ENCODE results near the gene MRPS18A. TPM values are rescaled to one million over a fixed set of nuclear protein-coding genes. Genes with fewer than 3 reads are reported as not detected.
"Not testable (repeated sequence)": the region's sequence is repeated elsewhere in the genome, so short reads cannot be mapped to it uniquely, and the experiment has no call there.

MRPS18A gene
- total RNA-seq, 4 donors from 2014 or later, result 42.5 to 56.2 (median 50.9) TPM

DNA sequence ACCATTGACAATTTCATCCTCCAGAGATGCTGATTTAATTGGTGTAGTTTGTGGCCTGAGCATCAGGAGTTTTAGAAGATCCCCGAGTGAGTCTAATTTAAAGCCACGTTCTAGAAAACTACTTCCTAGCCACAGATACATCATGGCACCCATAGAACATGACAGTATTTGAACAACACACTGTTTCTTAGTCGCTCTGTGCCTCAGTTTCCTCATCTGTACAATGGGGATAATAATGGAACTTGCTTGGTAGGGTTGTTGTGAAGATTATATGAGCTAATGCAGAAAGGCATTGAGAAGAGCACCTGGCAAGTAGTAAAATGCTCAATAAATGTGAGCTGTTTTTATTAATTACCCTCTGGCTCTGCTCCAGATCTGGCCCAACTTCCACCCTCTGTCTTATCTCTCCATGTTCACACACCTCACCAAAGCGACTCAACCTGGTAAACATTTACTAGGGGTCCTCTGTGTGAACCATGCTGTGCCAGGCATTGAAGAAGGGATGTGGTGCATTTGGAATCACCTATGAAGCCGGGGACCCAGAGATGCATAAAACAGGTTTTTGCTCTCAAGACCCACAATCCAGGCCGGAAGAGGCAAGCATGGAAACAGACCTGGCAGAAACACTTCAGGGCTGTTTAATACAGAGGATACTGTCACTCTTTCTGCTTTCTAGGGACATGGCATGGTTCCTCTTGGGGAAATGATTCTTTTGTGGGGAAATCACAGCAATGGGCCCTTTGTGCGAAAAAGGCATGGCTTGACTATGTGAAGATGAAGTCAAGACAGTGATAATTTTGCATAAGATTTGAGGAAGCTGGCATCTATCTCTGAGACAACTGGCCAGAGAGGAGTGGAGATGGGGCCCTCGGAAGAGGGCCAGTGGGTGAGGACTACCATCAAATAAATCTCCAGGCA is 16.2 kb upstream of the MRPS18A start:
- no peak for TF ChIP-seq POLR2A (IDR thresholded peaks at IDR 0.05)
- TF ChIP-seq, protein P1, sequence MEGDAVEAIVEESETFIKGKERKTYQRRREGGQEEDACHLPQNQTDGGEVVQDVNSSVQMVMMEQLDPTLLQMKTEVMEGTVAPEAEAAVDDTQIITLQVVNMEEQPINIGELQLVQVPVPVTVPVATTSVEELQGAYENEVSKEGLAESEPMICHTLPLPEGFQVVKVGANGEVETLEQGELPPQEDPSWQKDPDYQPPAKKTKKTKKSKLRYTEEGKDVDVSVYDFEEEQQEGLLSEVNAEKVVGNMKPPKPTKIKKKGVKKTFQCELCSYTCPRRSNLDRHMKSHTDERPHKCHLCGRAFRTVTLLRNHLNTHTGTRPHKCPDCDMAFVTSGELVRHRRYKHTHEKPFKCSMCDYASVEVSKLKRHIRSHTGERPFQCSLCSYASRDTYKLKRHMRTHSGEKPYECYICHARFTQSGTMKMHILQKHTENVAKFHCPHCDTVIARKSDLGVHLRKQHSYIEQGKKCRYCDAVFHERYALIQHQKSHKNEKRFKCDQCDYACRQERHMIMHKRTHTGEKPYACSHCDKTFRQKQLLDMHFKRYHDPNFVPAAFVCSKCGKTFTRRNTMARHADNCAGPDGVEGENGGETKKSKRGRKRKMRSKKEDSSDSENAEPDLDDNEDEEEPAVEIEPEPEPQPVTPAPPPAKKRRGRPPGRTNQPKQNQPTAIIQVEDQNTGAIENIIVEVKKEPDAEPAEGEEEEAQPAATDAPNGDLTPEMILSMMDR (IDR thresholded peaks at IDR 0.05), result no peak
- WGBS, 2 donors, result 81 to 84% methylated on average over 8 of the region's 8 CpGs
- intact Hi-C loops (cut with DNase I; ENCODE audit: low total_unique reads), result no loop called here
- no peak overlapping the region for H3K4me3 ChIP-seq (ENCODE audit: low read depth, poor library complexity, severe bottlenecking)
- no peak for DNase-seq (ENCODE audit: low spot score in 2 of 2)

DNA sequence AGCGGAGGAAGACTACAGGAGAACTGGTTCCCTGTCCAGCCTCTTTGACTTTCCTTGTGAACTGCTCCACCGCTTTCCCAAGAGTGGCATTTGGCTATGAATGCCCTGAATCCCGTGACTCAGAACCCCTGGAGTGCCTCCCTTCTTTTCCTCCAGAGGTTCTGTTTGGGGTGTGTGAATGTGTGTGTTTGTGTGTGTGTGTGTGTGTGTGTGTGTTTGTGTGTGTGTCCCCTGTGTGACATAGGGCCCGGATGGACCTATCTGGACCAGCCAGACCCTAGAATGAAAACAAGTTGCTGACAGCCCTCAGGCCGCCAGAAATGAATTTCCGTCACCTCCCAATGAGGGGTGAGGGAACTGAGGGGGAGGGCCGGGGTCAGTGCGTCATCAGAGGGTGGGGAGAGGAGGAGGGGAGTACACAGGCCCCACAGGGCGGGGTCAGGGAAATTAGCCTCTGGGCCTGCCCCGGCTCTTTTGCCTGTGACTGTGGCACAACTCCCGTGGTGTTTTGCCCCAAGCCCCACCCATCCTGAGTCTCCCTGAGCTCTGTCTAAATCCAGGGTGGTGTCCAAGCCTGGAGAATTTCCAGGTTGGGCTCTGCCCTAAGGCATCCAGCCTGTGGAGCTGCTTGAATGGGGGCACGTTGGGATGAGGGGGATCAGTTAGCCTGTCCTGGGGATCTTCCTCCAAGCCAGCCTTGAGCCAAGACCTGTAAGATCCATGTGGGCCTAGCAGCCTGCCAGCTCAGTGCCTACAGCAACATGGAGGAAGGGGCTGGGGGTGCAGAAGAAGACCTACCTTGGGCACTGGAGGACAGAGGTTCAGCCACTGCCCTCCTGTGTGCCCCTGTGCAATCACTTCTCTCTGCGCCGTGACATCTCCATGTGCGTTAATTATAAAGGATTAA is 15.2 kb upstream of the MRPS18A start:
- peak; percentile 89 to 98 for DNase-seq (ENCODE audit: low spot score in 2 of 2)
- intact Hi-C loops (cut with DNase I; ENCODE audit: low total_unique reads), result no loop called here
- no peak overlapping the region for H3K4me3 ChIP-seq (ENCODE audit: low read depth, poor library complexity, severe bottlenecking)
- 20 to 27% methylated on average over 14 to 15 of the region's 15 CpGs for WGBS, 2 donors
- TF ChIP-seq, protein P1 (IDR thresholded peaks at IDR 0.05), result no peak
- no peak for TF ChIP-seq POLR2A (IDR thresholded peaks at IDR 0.05)

DNA sequence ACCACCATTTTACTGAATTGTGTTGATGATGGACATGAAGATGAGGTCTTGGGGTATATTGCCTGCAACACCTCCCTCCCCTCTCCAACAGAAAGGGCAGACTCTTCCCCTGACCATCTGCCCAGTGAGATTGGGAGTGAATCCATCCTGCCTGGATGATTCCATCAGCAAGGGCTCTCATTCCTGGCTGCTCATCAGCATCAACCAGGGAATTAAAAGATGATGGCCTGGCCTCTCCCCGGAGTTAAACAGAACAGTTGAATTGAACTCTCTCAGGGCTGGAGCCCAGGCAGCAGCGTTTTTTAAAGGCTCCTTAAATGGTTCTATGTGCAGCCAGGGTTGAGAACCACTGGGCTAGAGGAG is 14.6 kb upstream of the MRPS18A start:
- WGBS, 2 donors, result 0 to 31% methylated on average over 2 of the region's 2 CpGs
- intact Hi-C loops (cut with DNase I; ENCODE audit: low total_unique reads), result no loop called here
- TF ChIP-seq POLR2A (IDR thresholded peaks at IDR 0.05), result no peak
- TF ChIP-seq, protein P1 (IDR thresholded peaks at IDR 0.05), result no peak
- no peak for DNase-seq (ENCODE audit: low spot score in 2 of 2)
- H3K4me3 ChIP-seq (ENCODE audit: low read depth, poor library complexity, severe bottlenecking), result no peak overlapping the region

DNA sequence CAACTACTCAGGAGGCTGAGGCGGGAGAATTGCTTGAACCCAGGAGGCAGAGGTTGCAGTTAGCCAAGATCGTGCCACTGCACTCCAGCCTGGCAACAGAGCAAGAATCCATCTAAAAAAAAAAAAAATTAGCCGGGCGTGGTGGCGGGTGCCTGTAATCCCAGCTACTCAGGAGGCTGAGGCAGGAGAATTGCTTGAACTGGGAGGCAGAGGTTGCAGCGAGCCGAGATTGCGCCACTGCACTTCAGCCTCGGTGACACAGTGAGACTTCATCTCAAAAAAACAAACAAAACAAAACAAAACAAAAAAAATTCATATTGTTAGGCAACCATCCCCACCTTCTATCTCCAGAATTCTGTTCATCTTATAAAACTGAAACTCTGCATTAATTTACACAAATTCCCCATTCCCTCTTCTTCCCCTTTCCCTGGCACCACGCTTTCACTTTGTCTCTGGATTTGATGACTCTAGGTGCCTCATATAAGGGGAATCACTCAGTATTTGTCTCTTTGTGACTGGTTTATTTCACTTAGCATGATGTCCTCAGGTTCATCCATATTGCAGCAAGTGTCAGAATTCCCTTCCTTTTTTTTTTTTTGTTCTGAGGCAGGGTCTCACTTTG is 13.5 kb upstream of the MRPS18A start:
- DNase-seq (ENCODE audit: low spot score in 2 of 2); intact Hi-C loops (cut with DNase I; ENCODE audit: low total_unique reads); H3K4me3 ChIP-seq (ENCODE audit: low read depth, poor library complexity, severe bottlenecking): not testable (repeated sequence)
- WGBS, 2 donors, result 85% methylated on average over 10 of the region's 10 CpGs

DNA sequence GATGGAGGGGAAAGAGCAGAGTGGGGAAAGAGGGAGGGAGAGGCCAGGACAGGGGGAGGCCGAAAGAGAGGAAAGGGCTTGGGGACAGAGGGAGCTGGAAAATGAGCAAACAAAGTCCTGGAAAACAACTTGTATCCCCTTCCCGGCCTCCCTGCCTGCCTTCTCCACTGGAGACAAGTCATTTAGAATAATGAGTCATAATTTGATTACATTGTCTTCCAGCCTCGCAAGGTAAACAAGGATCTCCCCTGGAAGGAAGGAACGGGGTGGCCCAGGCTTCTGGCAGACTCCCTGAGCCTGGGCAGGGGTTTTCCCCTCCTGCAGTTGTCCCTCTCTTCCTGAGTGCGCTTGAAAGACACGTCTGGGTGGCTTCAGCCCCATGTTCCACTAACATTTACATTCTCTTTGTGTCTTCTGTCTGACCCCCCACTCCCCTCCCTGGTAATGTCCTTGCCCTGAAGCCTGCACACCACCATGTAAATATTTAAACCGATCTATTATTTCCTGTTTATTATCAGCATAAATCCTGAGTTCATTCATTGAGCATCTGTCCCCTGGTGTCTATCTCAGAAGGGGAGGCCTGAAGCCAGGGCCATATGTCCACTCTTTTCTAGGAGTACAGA is 12.1 kb upstream of the MRPS18A start:
- intact Hi-C loops (cut with DNase I; ENCODE audit: low total_unique reads), result no loop called here
- DNase-seq (ENCODE audit: low spot score in 2 of 2), result no peak
- no peak overlapping the region for H3K4me3 ChIP-seq (ENCODE audit: low read depth, poor library complexity, severe bottlenecking)
- TF ChIP-seq POLR2A (IDR thresholded peaks at IDR 0.05), result no peak
- TF ChIP-seq, protein P1 (IDR thresholded peaks at IDR 0.05), result no peak
- 60 to 64% methylated on average over 7 of the region's 7 CpGs for WGBS, 2 donors

All from lower leg skin (tissue), 4 donors.